ENCODE data around the gene IL4R.

Gene IL4R

DNA sequence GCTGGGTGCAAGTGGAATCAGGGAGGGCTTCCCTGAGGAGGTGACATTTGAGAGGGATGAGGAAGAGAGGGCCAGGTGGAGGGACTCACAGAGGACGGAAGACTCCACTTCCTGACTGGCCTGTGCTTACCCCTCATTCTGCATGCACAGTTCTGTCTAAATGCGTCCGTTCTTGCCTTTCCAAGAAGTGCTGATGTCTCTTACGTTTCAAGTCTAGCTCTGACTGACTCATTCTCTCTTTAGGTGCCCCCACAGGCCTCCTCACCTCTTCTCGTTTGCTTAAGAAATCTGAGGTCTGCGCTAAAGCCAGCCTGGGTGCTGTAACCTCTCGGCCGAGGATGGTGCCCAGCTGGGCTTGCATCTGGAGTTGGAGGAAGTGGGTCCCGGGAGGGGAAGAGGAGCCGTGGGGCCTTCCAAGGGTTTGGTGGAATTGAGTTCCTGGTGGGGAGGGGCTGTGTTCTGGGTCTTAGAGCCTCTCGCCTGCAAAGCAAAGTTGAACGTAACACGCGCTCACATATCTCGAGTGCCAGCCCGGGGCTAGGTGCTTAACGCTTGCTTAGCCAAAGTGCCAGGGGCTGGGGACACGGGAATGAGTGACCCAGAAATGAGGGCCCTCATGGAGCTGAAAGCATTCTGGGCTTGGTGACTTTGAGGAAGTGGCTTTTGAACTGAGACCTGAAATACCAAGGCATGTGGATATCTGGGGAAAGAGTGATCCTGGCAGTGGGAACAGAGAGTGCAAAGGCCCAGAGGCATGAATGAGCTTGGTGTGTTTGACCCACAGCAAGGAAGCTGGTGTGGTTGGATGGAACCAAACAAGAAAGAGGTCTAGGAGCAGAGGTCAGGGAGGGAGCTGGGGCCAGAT is 4.8 kb downstream of the IL4R start:
- TF ChIP-seq, protein P1, sequence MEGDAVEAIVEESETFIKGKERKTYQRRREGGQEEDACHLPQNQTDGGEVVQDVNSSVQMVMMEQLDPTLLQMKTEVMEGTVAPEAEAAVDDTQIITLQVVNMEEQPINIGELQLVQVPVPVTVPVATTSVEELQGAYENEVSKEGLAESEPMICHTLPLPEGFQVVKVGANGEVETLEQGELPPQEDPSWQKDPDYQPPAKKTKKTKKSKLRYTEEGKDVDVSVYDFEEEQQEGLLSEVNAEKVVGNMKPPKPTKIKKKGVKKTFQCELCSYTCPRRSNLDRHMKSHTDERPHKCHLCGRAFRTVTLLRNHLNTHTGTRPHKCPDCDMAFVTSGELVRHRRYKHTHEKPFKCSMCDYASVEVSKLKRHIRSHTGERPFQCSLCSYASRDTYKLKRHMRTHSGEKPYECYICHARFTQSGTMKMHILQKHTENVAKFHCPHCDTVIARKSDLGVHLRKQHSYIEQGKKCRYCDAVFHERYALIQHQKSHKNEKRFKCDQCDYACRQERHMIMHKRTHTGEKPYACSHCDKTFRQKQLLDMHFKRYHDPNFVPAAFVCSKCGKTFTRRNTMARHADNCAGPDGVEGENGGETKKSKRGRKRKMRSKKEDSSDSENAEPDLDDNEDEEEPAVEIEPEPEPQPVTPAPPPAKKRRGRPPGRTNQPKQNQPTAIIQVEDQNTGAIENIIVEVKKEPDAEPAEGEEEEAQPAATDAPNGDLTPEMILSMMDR (IDR thresholded peaks at IDR 0.05; ENCODE audit: low read depth, low read length): no peak
- no peak overlapping the region for H3K4me3 ChIP-seq (ENCODE audit: low read depth, low read length)
- DNase-seq (ENCODE audit: low read depth, low spot score): peak; percentile 70
- in situ Hi-C loops (cut with HindIII; ENCODE audit: low sequenced_read_pairs): no loop called here

DNA sequence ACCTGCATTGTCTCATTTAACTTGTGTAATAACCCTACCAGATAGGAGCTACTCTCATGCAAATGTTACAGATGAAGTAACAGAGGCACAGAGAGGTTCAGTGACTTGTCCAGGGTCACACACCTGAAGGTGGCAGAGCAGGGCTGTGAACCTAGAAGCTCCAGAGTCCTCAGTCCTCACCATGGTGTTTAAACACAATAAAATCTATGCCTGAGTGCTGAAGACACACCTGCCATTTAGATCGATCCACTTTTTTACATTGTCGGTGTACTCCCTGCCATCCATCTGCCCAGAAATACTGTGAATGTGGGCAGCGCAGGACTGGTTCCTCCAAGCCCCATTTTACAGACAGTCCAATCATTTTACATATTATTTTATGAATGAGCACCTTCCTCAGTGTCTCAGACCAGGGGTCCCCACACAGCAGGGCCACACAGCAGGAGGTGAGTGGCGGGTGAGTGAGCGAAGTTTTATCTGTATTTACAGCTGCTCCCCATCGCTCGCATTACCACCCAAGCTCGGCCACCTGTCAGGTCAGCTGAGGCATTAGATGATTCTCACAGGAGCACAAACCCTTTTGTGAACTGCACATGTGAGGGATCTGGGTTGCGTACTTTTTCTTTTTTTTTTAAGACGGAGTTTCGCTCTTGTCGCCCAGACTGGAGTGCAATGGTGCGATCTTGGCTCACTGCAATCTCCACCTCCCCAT is 5.6 kb downstream of the IL4R start:
- no peak overlapping the region for H3K4me3 ChIP-seq (ENCODE audit: low read depth, low read length)
- TF ChIP-seq, protein P1 (IDR thresholded peaks at IDR 0.05; ENCODE audit: low read depth, low read length): no peak
- no peak for DNase-seq (ENCODE audit: low read depth, low spot score)
- in situ Hi-C loops (cut with HindIII; ENCODE audit: low sequenced_read_pairs): no loop called here

DNA sequence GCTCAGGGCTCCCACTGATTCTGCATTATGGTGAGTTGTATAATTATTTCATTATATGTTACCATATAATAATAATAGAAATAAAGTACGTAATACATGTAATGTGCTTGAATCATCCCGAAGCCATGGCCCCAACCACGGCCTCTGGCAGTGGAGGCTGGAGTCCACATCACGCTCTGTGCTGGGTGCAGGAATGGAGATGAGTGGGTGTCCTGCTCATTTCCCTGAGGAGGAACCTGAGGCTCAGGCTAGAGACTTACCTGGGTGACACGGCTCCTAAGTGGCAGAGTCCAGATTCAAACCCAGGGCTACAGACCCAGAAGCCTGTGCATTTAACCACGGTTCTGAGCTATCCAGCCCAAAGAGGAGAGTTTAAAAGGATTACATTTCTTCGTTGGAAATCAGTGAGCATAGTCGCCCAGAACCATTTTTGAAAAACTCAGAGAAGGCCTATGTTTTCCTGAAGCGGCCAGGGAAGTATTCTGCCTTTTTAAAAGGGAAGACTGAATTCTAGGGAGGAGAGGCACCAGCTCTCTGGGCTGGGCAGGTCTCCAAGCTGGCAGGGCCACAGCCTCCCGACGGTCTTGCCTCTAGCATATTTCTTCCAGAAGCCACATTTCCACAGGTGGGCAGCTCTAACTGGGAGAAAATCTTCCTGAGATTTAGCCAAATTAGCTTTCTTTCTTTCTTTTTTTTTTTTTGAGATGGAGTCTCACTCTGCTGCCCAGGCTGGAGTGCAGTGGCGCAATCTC is 6.7 kb downstream of the IL4R start:
- DNase-seq (ENCODE audit: low read depth, low spot score): no peak
- H3K4me3 ChIP-seq (ENCODE audit: low read depth, low read length): no peak overlapping the region
- in situ Hi-C loops (cut with HindIII; ENCODE audit: low sequenced_read_pairs): no loop called here
- TF ChIP-seq, protein P1 (IDR thresholded peaks at IDR 0.05; ENCODE audit: low read depth, low read length): no peak

DNA sequence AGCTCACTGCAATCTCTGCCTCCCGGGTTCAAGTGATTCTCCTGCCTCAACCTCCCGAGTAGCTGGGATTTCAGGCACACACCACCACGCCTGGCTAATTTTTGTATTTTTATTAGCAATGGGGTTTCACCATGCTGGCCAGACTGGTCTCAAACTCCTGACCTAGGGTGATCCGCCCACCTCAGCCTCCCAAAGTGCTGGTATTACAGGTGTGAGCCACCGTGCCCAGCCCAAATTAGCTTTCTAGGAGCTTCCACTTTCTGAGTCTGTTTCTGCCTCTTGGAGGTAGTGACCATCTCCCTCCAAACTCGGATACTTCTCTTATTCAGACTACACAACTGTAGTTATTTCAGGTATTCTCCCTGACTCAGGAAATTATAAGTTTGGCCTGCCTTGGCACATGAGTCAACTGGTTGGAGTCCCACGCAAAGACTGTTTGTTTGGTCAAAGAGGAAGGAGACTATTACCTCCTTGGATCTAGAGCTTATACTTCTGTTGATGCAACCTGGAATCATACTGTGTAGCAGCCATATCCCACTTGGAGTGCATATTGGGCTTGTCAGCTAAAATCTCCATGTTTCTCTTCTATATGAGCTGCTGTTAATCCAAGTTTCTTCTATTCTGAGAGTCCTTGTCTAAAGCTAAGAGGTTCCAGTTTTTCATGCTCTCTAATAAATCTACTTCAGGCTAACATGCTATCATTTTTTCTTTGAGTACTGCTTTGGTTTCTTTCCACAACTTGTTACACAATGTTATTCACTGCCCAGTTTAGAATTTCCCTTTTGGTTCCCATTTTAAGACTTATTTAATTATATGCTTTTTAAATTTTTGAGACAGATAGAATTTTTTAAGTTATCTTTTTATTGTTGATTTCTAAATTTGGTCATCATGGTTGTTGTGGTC is 7.5 kb downstream of the IL4R start:
- peak; percentile 45 for DNase-seq (ENCODE audit: low read depth, low spot score)
- in situ Hi-C loops (cut with HindIII; ENCODE audit: low sequenced_read_pairs): no loop called here
- no peak overlapping the region for H3K4me3 ChIP-seq (ENCODE audit: low read depth, low read length)
- TF ChIP-seq, protein P1 (IDR thresholded peaks at IDR 0.05; ENCODE audit: low read depth, low read length): no peak

DNA sequence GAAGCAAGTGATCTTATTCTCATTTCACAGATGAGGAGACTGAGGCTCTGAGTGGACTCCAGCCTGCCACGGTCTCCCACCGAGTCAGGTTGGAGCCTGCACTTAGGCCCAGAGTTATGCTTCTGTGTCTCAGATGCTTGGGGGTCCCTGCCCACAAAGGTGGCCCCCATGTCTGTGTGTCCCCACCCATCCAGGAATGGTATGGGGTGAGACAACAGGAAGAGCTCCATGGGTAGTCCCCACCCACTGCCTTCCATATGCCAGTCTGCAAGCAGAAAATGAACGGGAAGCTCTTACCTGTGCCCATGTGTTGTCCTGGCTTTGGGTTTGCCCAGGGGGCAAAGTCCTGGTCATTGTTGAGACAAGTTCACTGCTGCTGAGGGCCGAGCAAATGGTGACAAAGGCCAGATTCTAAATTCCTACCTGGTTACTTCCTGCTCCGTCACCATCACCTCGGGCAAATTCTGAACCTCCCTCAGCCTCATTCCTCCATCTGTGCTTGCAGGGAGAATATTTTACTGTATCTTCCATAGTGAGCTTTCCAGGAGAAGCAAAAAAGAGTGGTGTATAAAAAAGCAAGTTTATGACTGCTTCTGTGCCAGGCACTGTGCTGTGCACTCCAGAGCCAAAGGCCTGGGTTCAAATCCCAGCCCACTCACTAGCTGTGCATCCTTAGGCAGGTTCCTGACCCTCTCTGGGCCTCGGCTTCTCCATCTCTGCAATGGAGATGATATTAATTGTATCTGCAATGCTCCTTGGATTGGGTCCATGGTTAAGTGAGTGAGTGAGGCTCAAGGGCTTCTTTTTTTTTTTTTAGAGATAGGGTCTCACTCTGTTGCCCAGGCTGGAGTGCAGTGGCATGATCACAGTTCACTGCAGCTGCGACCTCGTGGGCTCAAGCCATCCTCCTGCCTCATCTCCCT is 9.3 kb downstream of the IL4R start:
- in situ Hi-C loops (cut with HindIII; ENCODE audit: low sequenced_read_pairs): no loop called here
- H3K4me3 ChIP-seq (ENCODE audit: low read depth, low read length): no peak overlapping the region
- TF ChIP-seq, protein P1 (IDR thresholded peaks at IDR 0.05; ENCODE audit: low read depth, low read length): no peak
- DNase-seq (ENCODE audit: low read depth, low spot score): no peak
